ENCODE data around the gene RESP18.

The RESP18 gene

GRCh38 chr2:219344751-219345430, 12.3 kb upstream of the RESP18 start:
- no peak for TF ChIP-seq FOXP2 (optimal IDR thresholded peaks at IDR 0.05; ENCODE audit: borderline replicate concordance, extremely low read depth, extremely low read length, insufficient read depth)
- no peak for TF ChIP-seq REST (IDR thresholded peaks at IDR 0.05; ENCODE audit: insufficient read depth in 1 of 2, low read depth in 2 of 2, low read length in 2 of 2)
- TF ChIP-seq POLR2AphosphoS5 (IDR thresholded peaks at IDR 0.05; ENCODE audit: low read depth, low read length), result no peak
- TF ChIP-seq SIN3A (IDR thresholded peaks at IDR 0.05; ENCODE audit: borderline replicate concordance, insufficient read depth, low read length), result no peak
- TF ChIP-seq TAF1 (IDR thresholded peaks at IDR 0.05; ENCODE audit: borderline replicate concordance, insufficient read depth, low read length), result no peak

- TF ChIP-seq FOXP2 (optimal IDR thresholded peaks at IDR 0.05; ENCODE audit: borderline replicate concordance, extremely low read depth, extremely low read length, insufficient read depth), result no peak
- TF ChIP-seq POLR2AphosphoS5 (IDR thresholded peaks at IDR 0.05; ENCODE audit: low read depth, low read length), result no peak
- no peak for TF ChIP-seq SIN3A (IDR thresholded peaks at IDR 0.05; ENCODE audit: borderline replicate concordance, insufficient read depth, low read length)
- no peak for TF ChIP-seq REST (IDR thresholded peaks at IDR 0.05; ENCODE audit: insufficient read depth in 1 of 2, low read depth in 2 of 2, low read length in 2 of 2)
- no peak for TF ChIP-seq TAF1 (IDR thresholded peaks at IDR 0.05; ENCODE audit: borderline replicate concordance, insufficient read depth, low read length)
These were observed 2.8 kb upstream of the RESP18 start for GRCh38 chr2:219335373-219335786.

GRCh38 chr2:219334076-219334475, 1.5 kb upstream of the RESP18 start:
- TF ChIP-seq REST (IDR thresholded peaks at IDR 0.05; ENCODE audit: insufficient read depth in 1 of 2, low read depth in 2 of 2, low read length in 2 of 2), result no peak
- TF ChIP-seq TAF1 (IDR thresholded peaks at IDR 0.05; ENCODE audit: borderline replicate concordance, insufficient read depth, low read length), result no peak
- TF ChIP-seq SIN3A (IDR thresholded peaks at IDR 0.05; ENCODE audit: borderline replicate concordance, insufficient read depth, low read length), result no peak
- no peak for TF ChIP-seq POLR2AphosphoS5 (IDR thresholded peaks at IDR 0.05; ENCODE audit: low read depth, low read length)
- no peak for TF ChIP-seq FOXP2 (optimal IDR thresholded peaks at IDR 0.05; ENCODE audit: borderline replicate concordance, extremely low read depth, extremely low read length, insufficient read depth)

GRCh38 chr2:219331560-219332213, 857 bp downstream of the RESP18 start:
- TF ChIP-seq POLR2AphosphoS5 (IDR thresholded peaks at IDR 0.05; ENCODE audit: low read depth, low read length), result no peak
- peak; percentile 96 to 98 for TF ChIP-seq REST (IDR thresholded peaks at IDR 0.05; ENCODE audit: insufficient read depth in 1 of 2, low read depth in 2 of 2, low read length in 2 of 2)
